HG03025 (cell line): ENCODE measurements around the gene ATP6V1B1.

Experiments used
- ATAC-seq: cut with Tn5 transposase; IDR thresholded peaks from one replicate; pipeline ENCODE4 v1.9.1; 2021; ENCODE audit warnings: mild to moderate bottlenecking, moderate library complexity; ENCODE audit not compliant: unreplicated experiment, low FRiP score

Gene ATP6V1B1

DNA sequence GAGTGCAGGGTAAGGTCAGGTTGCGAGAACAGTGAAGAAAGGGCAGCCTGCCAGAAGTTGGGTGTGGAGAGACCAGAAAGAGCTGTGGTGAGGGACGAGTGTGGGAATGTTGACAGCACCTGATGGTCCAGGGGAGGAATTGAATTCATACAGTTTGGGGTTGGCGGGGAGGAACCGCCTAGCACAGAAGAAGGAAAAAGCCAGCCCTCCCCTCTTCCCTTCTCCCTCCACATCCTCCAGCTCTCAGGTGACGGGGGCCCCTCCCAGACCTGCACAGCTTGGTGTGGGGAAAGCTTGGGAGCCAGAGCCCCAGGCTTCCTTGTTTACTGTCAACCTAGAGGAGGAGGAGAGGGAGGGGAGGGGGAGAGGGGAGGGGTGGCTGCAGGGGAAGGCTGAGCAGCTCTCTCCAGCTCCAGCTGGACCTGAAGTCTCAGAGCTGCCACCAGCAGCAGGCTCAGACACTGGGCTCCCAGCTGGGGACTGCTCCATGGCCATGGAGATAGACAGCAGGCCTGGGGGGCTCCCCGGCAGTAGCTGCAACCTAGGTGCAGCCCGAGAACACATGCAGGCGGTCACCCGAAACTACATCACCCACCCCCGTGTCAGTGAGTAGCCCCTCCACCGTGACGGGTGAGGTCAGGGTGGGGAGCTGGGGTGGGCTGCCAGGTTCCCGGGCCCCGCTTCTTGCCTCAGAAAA lies at the start of gene ATP6V1B1:
ATP6V1B1 (plus strand) TSS at position 433 of the 697 bp plus-strand sequence; CDS start at position 488, 55 bp downstream.
- no peak for ATAC-seq

DNA sequence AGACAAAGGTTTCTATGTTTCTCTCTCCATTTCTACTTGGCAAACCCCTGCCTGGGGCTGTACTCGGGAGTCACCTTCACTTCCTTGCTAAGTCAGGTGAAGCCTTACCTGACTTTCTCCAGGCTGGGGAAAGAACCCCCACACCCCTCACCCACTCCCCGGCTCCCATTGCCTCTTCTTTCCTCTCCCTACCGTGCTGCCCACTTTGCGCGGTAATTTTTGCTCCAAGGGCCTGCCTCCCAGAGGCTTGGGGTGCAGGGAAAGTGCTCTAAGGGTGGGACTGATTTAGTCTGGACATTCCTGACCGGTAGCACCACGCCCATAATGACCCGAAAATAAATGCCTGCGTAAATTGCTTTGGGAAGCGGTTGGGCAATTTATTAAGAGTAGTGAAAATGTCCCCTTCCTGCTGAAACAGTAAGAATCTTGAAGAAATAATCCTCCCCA lies 49.1 kb upstream of the ATP6V1B1 start:
- no peak for ATAC-seq

DNA sequence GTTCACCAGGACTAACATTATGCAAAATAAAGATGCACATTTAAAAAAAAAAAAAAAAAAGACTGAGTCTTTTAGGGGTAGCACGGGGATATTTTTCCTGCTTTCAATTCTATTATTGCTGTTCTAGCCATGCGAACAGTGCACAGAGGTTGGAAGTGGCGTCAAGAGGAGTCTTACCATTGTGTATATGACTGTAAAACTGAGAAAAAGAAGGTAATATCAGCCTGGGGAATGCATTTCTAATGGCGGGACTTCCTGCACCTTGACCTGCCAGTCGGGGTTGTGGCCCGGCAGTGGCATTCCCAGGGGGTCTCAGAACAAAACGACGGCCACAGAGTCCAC lies 48.5 kb upstream of the ATP6V1B1 start:
- ATAC-seq = no peak

DNA sequence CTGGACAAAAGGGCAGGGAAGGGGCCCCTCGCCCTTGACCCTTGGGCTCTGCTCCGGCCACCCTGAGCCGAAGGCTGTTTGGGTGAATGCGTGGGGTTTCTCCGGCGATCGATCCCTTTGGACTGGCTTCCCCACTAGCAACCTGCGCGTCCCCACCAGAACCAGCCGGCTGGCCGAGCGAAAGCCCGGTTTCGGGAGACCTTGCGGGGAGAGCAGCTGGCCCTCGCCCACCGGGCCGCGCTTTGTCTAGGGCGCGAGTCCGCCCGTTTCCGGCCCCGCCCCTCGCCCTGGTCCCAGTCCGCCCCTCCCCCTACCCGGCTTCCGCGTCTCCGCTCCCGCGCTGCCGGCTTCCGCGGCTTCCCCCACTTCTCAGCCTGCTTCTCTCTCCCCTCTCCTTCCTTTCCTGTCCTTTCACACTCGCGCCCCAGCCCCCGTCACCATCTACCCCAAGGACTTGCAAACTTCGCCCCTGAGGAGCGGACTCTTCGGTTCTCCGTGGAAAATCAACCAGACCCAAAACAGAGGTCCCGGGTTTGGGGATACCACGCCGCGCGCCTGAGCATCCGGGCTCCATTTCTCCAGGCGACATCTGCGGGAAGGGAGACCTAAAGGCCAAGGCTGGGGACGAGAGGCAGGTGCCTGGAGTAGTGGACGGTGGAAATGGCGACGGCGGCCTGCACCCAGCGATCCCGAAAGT lies 48.0 kb upstream of the ATP6V1B1 start:
- ATAC-seq = no peak

DNA sequence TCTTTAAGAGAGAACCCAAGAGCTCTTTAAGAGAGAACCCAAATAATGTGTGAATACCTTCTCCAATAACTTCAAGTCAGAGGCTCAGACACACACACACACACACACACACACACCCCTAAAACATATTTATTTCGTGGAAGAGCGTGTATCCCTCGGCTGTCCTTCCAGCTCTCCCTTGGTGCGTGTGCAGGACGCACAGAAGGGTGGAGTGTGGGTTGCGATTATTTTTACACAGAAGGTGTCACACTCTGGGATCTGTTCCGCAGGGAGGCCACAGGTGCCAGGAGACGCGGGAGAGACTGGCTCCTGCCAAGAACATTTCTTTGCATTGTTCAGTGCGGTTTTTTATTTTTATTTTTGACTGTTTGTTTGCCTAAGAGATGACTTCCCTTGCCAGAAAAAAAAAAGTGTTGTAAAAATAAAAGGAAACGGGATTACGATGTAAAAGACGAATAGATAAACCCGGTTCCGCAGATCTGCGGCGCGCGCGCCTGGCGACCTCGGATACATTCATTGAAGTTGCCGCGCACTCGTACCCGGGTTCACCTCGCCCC lies 47.3 kb upstream of the ATP6V1B1 start:
- no peak for ATAC-seq

DNA sequence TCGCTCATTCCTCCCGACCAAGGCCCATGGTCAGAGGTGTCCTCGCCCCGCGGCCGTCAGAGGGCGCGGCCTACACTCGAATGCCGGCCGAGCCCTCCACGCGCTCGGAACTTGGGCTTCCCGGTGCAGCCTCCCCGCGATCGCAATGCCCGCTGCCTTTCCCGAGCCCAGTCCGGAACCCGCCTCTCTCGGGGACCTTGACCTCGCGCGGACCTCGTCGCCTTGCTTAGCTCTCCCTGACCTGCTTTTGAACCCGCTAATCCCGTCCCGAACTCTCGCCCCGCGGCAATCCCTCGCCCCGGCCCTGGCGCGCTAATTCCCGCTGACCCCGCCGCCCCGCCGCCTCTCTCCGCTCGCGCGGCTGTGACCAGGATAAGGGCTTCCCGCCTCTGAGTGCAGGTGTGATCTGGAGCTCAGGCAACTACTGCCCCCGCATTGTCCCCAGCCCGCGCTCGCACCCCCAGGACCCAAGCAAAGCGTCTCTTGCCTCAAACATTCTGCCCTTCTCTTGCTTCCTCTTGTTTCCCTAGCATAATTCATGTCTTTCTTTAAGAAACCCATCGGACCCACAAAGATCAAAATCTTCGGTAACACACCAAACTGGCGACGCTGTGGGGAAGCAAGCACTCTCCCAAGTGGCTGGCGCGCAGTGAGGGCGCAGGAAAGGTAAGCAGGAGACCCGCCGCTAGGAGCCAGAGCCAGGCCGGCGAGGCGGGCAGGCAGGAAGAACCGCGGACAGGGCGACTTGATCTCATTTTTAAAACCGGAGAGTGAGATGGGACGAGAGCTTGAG lies 46.6 kb upstream of the ATP6V1B1 start:
- no peak for ATAC-seq

DNA sequence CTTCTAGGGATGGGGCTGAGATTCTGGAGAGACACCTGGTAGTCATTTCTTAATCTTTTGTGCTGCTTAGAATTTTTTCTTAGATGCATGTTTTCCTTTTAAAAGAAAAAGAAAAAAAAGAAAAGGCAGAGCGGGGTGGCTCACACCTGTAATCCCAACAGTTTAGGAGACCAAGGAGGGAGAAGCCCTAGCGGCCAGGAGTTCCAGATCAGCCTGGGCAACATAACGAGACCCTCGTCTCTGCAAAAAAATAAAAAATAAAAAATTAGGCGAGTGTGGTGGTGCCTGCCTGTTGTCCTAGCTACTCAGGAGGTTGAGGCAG lies 46.0 kb upstream of the ATP6V1B1 start:
- ATAC-seq = no peak

DNA sequence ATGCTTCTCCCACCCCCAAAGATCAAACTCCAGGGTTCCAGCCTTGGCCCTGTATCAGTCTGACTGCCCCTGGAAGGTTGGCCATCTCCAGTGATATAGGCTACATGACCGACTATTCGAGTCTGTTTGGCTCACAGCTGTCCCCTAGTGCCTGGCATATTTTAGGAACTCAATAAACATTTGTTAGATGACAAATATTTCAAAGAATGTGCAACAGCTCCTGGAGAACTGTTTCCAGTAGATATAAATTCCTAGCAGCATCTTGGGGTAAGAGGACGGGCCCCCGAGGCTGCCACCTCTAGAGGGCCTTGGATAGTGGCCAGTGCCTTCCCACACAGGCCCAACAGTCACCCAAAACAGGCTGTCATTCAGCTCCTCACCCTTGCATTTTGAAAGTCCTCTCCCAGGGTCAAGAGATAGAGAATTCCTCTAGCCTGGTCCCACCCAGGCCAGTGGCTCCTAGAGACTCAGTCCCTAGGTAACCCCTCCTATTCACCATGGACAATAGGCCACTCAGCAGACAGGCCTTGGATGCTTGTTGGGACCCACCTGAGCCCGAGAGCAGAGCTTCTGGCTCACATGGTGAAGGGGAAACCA lies 45.1 kb upstream of the ATP6V1B1 start:
- no peak for ATAC-seq

DNA sequence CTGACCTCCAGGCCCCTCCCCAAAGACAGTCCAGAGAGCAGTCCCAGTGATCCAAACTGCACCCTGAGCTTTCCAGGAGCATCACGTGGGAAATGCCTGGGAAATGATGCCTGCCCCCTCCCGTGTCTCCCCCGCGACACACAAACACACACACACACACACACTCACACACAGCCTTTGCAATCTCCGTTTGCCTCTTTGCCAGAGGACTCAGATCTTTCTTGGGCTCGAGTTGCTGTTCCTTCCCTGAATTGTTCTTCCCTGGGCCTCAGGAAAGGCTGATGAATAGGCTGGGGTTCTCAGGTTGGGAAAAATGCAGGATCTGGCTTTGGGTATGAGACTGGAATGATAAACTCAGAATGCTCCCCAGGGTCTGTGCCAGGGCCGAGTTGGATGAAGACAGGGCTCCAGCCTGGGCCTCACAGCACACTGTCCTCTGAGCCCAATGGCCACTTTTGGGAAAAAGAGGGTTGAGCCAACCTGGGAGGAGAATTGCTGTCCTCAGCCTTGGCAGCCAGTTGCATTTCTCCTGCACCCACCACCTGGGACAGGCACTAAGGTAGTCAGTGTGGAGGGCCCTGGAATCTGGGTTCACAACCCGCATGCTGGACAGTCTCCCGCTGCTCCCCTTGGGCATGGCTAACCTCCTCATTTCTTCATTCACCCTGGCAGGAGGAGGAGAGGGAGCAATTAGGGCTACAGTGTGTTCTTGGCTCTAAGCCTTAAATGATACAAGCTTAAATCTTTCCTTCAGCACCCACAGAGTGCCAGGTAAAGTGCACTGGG lies 43.9 kb upstream of the ATP6V1B1 start:
- ATAC-seq = no peak

DNA sequence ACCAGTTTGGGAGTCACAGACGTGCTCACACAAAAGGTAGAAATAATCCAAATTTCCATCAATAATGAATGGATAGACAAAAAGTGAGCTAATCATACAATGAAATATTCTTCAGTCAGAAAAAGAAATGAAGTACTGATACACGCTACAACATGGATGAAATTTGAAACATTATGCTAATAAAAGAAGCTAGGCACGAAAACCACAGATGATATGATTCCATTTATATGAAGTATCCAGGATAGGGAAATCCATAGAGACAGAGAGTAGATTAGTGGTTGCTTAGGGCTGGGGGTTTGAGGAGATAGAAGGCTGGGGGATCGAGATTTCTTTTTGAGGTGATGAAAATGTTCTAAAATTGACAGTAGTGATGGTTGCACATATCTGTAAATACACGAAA lies 43.0 kb upstream of the ATP6V1B1 start:
- no peak for ATAC-seq

DNA sequence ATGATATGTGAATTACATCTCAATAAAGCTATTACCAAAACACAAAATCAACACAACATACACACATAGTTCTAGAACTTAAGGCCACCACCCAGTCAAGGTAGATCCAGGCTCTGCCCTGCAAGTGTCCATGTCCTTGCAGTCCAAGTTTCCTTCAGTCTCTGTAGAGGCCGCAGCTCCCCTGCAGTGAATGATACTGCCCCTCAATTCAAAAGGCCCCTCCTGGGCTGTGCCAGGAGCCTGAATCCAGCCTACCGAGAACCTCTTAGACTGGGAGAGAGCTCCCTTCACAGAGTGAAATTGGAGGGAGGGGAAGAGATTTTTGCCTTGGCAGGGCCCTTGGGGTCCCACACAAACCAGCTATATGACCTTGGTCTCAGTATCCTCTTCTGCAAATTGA lies 42.5 kb upstream of the ATP6V1B1 start:
- no peak for ATAC-seq

DNA sequence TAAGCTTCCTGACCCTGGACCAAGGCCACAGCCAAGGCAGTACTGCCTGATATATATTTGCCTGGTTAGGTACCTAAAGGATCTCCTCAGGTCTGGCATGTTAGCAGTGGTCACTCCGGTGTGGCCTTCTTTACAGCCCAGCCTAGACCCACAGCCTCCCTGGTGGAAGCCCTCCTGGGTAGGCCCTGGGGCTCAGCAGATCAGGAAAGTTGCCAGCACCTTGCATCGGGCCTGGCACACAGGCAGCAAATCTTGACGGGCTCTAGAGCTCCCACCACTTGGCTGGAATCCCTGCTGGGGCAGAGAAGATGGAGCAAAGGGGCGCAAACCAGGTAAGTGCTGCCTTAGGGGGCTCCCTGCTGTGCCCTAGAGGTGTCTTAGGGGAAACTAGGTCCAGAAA lies 40.9 kb upstream of the ATP6V1B1 start:
- no peak for ATAC-seq

DNA sequence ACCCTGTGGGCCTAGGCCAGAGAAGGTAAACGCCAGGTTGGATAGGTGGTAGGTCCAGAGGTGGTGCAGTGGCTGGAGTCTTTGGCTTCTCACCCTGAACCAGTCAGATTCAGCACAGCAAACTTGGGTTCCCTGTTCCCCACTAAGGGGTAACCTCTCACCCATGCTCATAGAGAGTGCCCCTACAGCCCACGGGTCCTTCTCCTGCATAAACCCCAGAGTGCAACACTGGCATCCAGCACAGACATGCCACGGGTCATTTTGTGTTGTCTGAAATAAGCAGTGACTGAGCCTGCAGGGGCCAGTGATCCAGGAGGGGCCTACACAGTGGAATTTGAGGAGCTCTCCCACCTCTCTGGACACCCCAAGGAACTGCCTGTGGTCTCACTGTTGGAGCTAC lies 40.5 kb upstream of the ATP6V1B1 start:
- ATAC-seq = no peak

DNA sequence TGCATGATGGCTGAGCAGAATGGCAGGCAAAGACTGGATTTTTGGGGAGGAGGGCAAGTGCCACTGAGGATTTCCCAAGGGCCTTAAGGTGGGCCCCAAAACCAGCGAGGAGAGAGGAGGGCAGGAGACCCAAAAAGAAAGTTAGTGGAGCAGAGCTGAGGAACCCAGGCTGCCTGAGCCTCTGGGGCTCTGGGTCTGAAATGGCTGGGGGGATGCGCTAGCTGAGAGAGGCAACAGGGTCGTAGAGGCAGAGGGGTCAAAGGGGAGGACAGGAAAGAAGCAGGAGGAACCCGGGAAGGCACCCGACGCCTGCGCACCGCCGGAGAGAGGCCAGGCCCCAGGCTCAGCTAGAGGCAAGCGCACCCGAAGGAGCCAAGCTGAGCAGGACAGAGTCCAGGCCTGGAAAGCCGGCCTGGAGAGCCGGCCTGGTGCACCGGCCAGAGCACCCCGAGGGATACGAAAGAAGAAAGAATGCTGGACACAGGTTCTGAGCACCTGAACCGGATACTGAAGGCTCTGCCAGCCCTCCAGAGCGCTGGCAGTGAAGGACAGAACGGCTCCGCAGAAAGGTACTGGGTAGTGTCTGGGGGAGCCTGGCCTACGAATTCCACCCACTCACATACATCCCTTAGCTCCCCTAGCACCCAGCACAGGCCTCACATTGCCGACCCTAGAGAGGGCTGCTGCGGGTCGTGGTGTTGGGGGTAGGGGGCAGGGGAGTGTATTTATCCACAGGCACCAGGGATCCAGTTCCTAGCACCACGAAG lies 39.5 kb upstream of the ATP6V1B1 start:
- no peak for ATAC-seq

DNA sequence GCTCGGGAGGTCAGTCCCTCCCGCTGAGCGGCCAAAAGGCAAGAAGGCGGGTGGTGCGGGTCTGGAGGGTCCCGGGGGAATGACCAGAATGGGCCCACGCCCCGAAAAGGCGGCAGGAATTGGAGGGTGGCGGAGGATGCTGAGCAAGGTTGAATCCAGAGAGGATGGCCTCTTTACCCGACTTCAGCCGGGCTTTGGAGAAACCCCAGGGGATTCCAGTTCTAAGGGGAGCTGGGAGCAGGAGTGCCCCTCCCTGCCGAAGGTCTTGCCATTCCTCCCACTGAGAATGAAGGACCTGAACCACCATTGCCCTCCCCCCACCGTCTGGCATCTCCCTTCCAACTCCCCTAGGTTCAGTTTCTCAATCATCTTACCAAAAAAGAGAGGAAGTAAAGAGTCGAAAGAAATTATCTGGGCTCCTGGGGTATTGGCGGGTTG lies 38.9 kb upstream of the ATP6V1B1 start:
- ATAC-seq = no peak

DNA sequence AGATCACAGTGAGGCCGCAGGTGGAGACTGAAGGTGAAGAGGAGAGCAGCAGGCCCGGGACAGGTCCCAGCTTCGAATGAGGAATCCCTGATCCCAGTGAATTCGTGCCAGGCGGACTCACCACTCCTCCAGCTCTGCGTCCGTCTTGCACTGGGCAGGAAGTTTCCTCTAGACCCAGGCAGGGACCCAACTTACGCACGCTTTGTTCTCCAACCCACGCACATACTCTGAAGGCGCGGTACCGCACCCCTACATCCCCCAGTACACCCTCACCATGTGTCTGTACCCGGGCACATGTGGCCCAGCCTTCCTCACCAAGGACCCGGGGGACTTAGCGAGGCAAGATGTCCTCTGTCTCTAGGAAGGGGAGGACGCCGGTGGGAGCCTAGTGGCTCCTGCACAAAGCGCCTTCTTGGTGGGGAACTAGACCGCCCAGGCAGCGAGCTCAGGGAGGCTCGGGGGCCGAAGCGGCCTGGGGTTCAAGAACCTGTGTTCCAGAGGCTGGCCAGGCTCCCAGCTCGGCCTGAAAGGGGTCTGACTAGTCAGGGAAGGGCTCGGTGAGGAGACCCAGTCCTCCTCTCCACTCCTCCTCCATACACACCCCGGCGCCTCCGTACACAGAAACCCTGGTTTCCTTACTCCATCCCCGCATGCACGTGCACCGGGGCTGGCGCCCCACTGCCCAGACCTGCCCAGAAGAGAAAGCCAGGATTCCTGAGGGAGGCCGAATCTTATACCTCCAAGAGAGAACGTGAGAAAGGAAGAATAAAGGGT lies 38.3 kb upstream of the ATP6V1B1 start:
- no peak for ATAC-seq

DNA sequence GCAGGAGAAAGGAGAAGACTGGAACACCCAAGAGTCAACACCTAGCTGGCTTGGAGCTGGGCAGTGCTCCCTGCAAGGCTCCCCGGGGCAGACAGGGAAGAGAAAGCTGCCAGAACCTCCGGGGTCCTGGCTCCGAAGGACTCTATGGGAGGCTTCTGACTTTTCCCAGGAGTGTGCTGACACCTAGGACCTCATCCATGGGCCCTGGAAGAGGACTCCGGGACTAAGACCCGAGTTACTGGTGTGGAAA lies 37.8 kb upstream of the ATP6V1B1 start:
- ATAC-seq = no peak

DNA sequence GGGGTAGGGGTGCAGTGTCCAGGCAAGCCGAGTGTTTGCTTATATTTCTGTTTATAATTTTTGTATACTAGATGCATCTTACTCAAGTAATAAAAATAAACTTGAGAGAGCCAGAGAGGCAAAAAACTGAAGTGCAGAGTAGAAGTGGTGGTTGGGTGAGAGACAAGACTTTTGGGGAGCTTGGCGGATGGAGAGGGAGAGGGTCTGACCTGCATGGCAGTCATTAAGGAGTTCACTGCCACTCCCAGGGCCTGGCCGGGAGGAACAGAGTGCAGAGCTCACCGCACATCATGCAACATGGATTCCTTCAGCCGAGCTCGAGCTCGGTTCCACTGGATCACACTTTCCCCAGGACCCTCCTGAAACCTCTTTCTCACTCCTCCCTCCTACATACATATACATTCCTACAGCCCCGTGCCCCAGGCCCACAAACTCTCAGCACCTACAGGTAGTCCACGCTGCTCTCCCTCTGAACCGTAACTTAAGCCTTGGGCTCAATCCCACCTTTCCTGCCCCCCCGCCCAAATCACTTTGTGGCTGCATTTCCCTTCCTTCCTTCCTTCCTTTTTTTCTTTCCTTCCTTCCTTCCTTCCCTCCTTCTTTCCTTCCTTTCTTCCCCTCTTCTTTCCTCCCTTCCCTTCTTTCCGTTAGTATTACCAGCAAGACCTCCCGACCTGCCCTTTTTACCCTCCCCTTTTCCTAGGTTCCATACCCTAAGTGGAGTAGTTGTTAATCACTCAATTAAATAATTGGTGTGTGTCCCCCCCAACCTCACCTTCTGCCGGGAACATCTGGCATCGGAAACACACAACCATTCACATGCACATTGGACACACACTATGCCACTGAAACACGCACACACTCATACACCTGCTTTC lies 37.1 kb upstream of the ATP6V1B1 start:
- ATAC-seq = no peak
